Activated naive CD4-positive, alpha-beta T cell (primary cell): ENCODE measurements around the gene MGST3.
"Not testable (repeated sequence)": the region's sequence is repeated elsewhere in the genome, so short reads cannot be mapped to it uniquely, and the experiment has no call there.

Experiments
- DNase-seq, 4 experiments: peaks; one replicate each; lab custom pipeline; 2025; lab: John Stamatoyannopoulos, UW

The MGST3 gene

DNA sequence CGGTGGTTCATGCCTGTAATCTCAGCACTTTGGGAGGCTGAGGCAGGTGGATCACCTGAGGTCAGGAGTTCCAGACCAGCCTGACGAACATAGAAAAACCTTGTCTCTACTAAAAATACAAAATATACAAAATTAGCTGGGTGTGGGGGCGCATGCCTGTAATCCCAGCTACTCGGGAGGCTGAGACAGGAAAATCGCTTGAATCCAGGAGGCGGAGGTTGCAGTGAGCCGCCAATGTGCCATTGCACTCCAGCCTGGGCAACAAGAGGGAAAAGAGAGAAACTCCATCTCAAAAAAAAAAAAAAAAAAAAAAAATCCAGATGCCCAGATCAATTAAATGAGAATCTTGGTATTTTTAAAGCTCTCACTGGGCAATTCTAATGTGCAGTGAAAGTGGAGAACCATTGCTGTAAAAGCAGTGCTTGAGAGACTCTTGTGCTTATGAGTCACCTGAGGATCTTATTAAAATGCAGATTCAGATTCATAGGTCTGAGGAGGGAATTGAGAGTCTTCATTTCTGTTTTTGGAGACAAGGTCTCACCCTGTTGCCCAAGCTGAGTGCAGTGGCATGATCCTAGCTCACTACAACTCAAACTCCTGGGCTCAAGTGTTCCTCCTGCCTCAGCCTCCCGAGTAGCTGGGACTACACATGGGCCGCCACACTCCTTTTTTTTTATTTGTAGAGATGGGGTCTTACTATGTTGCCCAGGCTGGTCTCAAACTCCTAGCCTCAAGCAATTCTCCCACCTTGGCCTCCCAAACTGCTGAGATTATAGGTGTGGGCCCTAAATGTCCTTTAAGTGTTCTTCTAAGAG, 27.9 kb downstream of the MGST3 start:
- not testable (repeated sequence) for DNase-seq

GRCh38 chr1:165659581-165659895, 28.5 kb downstream of the MGST3 start:
- DNase-seq, result no peak

DNA sequence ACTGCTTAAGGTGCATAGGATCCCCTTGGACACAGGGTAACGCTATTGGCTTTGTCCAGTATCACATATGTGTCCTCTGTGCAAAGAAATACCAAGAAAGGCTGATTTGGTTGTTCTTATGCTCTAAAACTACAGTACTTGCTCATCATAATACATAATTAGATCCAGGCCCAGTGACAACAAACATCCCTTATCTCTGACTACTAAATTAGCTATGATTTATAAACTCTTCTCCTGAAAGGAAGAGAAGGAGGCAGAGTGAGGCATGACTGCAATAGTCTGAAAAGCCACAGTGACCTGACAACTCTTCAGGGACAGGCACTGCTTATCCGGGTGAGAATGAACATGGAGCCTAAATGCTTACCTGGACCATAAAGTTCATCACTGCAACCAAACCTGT, 30.7 kb downstream of the MGST3 start:
- DNase-seq, result no peak

DNA sequence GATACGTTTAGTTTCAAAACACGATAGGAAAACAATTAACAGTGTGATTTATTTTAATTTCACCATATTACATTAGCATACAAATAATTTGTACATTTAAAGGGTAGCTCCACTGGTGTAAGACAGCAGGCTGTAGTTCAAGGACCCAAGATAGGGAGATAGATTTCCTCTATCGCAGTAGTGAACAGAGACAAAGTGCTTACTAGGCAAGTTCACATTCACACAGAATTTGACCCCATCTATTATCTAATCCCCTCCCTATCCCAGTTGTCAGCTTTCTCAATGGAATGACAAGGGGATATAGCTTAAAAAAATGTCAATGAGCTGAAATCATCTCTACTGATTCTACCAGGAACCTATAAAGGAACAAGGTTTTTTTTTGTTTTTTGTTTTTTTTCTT, 31.2 kb downstream of the MGST3 start:
- no peak for DNase-seq

DNA sequence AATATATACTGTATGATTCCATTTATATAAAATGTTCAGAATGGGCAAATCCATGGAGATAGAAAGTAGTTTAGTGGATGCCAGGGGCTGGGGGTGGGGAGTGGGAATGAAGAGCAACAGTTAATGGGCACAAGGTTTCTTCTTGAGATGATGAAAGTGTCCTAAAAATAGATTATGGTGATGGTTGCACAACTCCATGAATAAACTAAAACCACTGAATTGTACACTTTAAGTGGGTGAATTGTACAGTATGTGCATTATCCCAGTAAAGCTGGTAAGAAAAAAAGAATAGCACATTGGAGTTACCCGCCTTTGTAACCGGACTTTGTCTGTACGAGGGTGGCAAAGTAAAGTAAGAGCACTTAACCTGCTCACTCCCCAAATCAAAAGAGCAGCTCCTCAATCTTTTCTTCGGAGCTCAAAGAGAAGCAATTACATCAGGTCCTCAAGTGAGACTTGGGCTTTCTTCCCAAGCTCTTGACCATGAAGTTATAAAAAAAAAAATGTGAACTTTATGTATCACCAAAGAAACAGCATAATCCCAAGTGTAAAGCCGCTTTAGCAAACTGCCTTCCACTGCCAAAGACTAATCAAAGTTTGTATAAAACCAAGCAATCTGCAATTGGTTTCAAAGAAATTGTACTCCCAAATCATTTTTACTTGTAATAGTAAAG, 35.3 kb downstream of the MGST3 start:
- DNase-seq, result no peak

GRCh38 chr1:165668184-165668583, 37.1 kb downstream of the MGST3 start:
- no peak for DNase-seq

- no peak for DNase-seq
Observed at GRCh38 chr1:165671526-165671925, 40.5 kb downstream of the MGST3 start.

- no peak for DNase-seq
Observed at GRCh38 chr1:165674599-165674998, 43.6 kb downstream of the MGST3 start.

DNA sequence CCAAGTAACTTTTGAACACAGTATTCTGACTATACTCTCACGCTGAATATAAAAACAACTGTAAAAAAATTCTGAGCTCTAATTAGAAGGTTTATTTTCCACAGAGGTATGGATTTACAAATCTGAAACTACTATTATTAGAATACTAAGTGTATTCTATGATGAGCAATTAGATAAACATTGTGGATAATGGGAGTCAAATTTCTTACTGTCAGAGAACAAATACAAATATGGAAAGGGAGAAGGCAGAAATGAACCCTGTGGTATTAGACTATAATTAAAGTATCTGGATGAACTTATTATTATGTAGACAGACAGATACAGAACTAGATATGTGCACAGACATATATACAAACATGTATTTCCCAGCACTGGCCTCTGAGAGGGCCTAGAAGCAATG, 44.8 kb downstream of the MGST3 start:
- DNase-seq, result no peak

DNA sequence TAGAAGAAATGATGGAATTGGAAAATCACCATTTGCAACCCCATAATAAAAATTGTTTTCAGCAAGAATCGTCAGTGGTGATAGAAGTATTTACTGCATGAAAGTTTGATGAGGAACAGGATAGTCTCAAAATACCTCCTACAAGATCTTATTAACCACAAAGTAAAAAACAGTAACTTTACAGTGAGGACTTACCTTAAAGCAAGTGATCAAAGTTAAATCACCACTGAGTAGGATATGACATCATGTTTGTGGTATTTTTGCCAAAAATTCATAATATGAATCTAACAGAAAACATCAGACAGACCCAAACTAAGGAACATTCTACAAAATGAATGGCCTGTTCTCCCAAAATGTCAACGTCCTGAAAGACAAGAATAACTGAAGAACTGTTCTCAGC, 47.5 kb downstream of the MGST3 start:
- DNase-seq, result no peak

DNA sequence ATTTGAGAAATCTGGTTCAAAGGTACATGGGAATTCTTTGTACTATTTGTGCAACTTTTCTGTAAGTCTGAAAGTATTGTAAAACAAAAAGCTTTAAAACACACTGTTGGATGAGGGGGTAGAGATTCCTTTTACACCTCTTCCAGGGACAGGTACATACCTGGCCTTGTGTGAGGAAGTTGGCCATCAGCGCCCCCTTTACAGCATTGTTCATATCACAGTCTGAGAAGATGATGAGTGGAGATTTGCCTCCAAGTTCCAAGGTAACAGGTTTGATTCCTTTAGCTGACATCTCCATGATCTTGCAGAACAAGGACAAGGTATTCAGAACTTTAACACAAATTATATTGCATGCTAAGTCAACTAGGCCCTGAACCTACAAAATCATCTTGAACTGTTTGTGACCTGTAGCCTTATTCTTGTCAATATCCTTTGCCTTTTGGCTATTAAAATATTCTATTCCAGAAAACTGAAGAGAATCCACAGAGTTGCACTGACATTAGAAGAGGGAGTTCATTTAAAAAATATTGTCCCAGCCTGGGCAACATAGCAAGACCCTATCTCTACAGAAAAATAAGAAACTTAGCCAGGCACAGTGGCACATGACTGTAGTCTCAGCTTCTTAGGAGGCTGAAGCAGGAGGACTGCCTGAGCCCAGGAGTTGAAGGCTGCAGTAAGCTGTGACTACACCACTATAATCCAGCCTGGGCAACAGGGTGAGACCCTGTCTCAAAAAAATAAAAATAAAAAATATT, 48.4 kb downstream of the MGST3 start:
- DNase-seq, result no peak

- DNase-seq, result no peak
Observed at GRCh38 chr1:165680303-165680702, 49.3 kb downstream of the MGST3 start.

GRCh38 chr1:165680773-165681172, 49.7 kb downstream of the MGST3 start:
- not testable (repeated sequence) for DNase-seq

DNA sequence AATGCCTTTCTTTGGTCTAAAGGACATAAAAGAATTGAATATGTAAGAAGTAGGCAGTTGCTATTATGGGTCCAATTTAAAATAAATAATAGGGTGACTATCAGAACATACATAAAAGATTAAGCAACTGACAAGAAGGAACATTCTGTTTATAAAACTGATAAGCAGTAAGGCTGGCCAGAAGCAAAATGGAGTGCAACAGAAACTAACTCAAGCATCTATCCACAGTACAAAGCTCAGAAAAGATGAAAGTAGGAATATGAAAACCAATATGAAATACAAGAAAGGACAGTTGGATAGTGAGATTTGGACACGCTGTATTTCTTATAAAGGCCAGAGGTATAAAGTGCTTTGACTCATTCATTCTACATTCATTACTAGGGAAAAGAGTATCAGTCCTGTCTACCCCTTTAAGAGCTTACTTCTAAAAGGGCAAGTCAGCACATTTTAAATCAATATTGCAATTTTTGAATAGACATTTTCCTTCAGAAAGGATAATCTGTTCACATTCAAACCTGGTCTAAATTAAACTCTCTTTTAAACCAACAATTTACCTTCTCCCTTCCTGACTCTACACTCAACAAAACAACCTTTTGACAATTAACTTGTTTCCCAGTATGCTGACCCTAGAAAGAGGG, 52.9 kb downstream of the MGST3 start:
- DNase-seq, result no peak

GRCh38 chr1:165686121-165686970, 55.3 kb downstream of the MGST3 start:
- DNase-seq, result no peak

- no peak for DNase-seq
Observed at GRCh38 chr1:165686971-165687433, 56.0 kb downstream of the MGST3 start.

GRCh38 chr1:165688046-165688445, 57.0 kb downstream of the MGST3 start:
- no peak for DNase-seq

DNA sequence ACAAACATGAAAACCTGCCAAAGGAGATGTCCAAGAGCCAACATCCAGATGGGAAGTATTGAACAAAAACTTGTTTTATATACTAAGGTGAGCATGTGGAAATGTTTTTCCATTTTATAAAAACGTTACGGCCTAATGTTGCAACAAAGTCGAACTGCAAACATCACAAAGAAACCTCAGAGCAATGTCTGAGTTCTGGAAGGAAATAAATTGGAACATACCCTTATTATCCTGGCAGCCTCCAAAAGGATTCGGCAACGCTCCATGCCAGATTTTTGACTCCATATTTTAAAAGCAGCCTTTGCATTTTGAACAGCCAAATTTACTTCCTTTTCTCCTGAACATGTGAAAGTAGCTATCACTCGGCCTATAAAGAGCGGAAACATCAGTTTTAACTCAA, 64.0 kb downstream of the MGST3 start:
- DNase-seq, result no peak

GRCh38 chr1:165696625-165697100, 65.6 kb downstream of the MGST3 start:
- no peak for DNase-seq

DNA sequence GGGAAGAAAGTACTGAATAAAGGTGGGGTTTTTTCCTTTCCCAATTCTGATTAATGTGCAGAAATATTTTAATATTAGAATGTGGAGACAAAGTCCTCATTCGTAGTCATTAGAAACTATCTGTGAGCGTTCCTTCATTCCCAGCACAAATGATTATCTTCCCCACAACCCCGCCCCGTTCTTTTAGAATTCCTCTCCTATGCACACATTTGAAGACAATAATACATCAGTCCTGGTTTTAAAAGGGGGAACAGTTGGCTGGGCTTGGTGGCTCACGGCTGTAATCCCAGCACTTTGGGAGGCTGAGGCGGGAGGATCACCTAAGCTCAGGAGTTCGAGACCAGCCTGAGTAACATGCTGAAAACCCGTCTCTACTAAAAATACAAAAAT, 66.5 kb downstream of the MGST3 start:
- DNase-seq, result no peak
